ENCODE measurements around the gene CFAP157.
A peak's percentile ranks its signal among the peaks of the same experiment; 100 is the strongest.
"Not testable (repeated sequence)": the region's sequence is repeated elsewhere in the genome, so short reads cannot be mapped to it uniquely, and the experiment has no call there.

Gene CFAP157

GRCh38 chr9:127739614-127740330, 33.0 kb downstream of the CFAP157 start:
- no peak for DNase-seq

GRCh38 chr9:127741831-127742434, 35.1 kb downstream of the CFAP157 start:
- DNase-seq = no peak

- DNase-seq = no peak
Observed at GRCh38 chr9:127742435-127743088, 35.8 kb downstream of the CFAP157 start.

- DNase-seq = no peak
Observed at GRCh38 chr9:127744398-127745110, 37.8 kb downstream of the CFAP157 start.

- no peak for DNase-seq
Observed at GRCh38 chr9:127746959-127747569, 40.3 kb downstream of the CFAP157 start.

- DNase-seq = no peak
Observed at GRCh38 chr9:127749090-127749787, 42.5 kb downstream of the CFAP157 start.

- peak in 1 of 2 experiments; percentile 17 for DNase-seq
Observed at GRCh38 chr9:127751269-127752054, 44.7 kb downstream of the CFAP157 start.

GRCh38 chr9:127753148-127753547, 46.4 kb downstream of the CFAP157 start:
- DNase-seq = no peak

GRCh38 chr9:127753622-127754021, 46.8 kb downstream of the CFAP157 start:
- no peak for DNase-seq

- no peak for DNase-seq
Observed at GRCh38 chr9:127754099-127755060, 47.6 kb downstream of the CFAP157 start.

GRCh38 chr9:127755061-127756060, 48.6 kb downstream of the CFAP157 start:
- DNase-seq = no peak

GRCh38 chr9:127756233-127756632, 49.4 kb downstream of the CFAP157 start:
- no peak for DNase-seq

- not testable (repeated sequence) for DNase-seq
Observed at GRCh38 chr9:127756776-127757175, 50.0 kb downstream of the CFAP157 start.

GRCh38 chr9:127758843-127759242, 52.1 kb downstream of the CFAP157 start:
- no peak for DNase-seq

- DNase-seq = no peak
Observed at GRCh38 chr9:127761061-127761460, 54.3 kb downstream of the CFAP157 start.

GRCh38 chr9:127761491-127761956, 54.7 kb downstream of the CFAP157 start:
- no peak for DNase-seq

- peak; percentile 22 to 23 for DNase-seq
Observed at GRCh38 chr9:127762111-127762676, 55.4 kb downstream of the CFAP157 start.

GRCh38 chr9:127763918-127764384, 57.2 kb downstream of the CFAP157 start:
- DNase-seq = peak in 1 of 2 experiments; percentile 12

All from Kasumi-1 (cell line).